ENCODE data around the gene LRTM1. TPM values are rescaled to one million over a fixed set of nuclear protein-coding genes. Genes with fewer than 3 reads are reported as not detected.
A peak's percentile ranks its signal among the peaks of the same experiment; 100 is the strongest.

LRTM1 gene
- total RNA-seq, 1 experiment from 2014 or later = not detected

- ChIA-PET POLR2A (no interaction called here), CTCF (interaction anchor here (0.5 to 1.2 kb wide), 3 partner anchors 20 to 568 kb away, joined by 3 read pairs; no protein-coding TSS in a partner anchor)
- intact Hi-C loops (cut with micrococcal nuclease) = no loop called here
- TF ChIP-seq, protein P1, sequence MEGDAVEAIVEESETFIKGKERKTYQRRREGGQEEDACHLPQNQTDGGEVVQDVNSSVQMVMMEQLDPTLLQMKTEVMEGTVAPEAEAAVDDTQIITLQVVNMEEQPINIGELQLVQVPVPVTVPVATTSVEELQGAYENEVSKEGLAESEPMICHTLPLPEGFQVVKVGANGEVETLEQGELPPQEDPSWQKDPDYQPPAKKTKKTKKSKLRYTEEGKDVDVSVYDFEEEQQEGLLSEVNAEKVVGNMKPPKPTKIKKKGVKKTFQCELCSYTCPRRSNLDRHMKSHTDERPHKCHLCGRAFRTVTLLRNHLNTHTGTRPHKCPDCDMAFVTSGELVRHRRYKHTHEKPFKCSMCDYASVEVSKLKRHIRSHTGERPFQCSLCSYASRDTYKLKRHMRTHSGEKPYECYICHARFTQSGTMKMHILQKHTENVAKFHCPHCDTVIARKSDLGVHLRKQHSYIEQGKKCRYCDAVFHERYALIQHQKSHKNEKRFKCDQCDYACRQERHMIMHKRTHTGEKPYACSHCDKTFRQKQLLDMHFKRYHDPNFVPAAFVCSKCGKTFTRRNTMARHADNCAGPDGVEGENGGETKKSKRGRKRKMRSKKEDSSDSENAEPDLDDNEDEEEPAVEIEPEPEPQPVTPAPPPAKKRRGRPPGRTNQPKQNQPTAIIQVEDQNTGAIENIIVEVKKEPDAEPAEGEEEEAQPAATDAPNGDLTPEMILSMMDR (IDR thresholded peaks at IDR 0.05; ENCODE audit: unreplicated experiment) = no peak
- Mint-ChIP-seq H3K27ac (ENCODE audit: low read depth, unreplicated experiment) (no peak overlapping the region), H3K36me3 (ENCODE audit: insufficient read depth, unreplicated experiment) (peaks cover 11% of the 10 kb centered on the region), H3K4me1 (ENCODE audit: insufficient read depth, unreplicated experiment) (no peaks in the 10 kb centered on the region), H3K9me3 (ENCODE audit: unreplicated experiment) (peaks cover 10% of the 10 kb centered on the region), H3K4me3 (ENCODE audit: unreplicated experiment) (no peak overlapping the region), H3K27me3 (ENCODE audit: insufficient read depth, unreplicated experiment) (no peaks in the 10 kb centered on the region)
- no peak for DNase-seq (ENCODE audit: unreplicated experiment)
- no TSS peak for BruUV-seq (replicated peaks)
Observed at GRCh38 chr3:54918516-54918915, 9.3 kb downstream of the LRTM1 start.

DNA sequence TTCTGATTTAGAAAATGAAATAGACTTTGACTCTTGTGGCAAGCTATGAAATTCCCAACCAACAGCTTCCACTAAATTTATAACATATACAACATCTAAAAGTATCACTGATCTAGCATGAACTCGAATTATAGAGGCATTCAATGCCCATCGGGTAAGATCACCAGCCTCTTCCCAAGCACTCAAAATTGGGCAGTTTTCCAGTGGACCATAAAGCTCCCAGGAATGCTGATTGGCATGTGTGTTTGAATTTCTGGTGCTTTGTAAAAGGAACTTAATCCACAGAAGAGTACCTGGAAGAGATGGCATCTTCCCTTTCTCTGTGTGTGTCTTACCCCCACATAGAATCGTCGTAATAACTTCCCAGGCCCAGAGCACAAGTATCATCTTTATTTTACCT, 10.0 kb downstream of the LRTM1 start:
- no peak overlapping the region for H3K4me3 Mint-ChIP-seq (ENCODE audit: unreplicated experiment)
- no TSS peak for BruUV-seq (replicated peaks)
- DNase-seq (ENCODE audit: unreplicated experiment) = peak; percentile 16
- peaks cover 4% of the 10 kb centered on the region for H3K9me3 Mint-ChIP-seq (ENCODE audit: unreplicated experiment)
- H3K36me3 Mint-ChIP-seq (ENCODE audit: insufficient read depth, unreplicated experiment) = peaks cover 11% of the 10 kb centered on the region
- CTCF ChIA-PET = interaction anchor here (0.6 to 1.2 kb wide), 4 partner anchors 9 to 1514 kb away, joined by 3 read pairs; no protein-coding TSS in a partner anchor
- H3K4me1 Mint-ChIP-seq (ENCODE audit: insufficient read depth, unreplicated experiment) = no peaks in the 10 kb centered on the region
- H3K27me3 Mint-ChIP-seq (ENCODE audit: insufficient read depth, unreplicated experiment) = no peaks in the 10 kb centered on the region
- H3K27ac Mint-ChIP-seq (ENCODE audit: low read depth, unreplicated experiment) = no peak overlapping the region
- intact Hi-C loops (cut with micrococcal nuclease) = no loop called here
- TF ChIP-seq, protein P1 (IDR thresholded peaks at IDR 0.05; ENCODE audit: unreplicated experiment) = no peak
- POLR2A ChIA-PET = interaction anchor here (0.5 to 1.2 kb wide), 3 partner anchors 16 to 507 kb away, joined by 3 to 5 read pairs (median 4); no protein-coding TSS in a partner anchor

- intact Hi-C loops (cut with micrococcal nuclease) = no loop called here
- BruUV-seq (replicated peaks) = no TSS peak
- DNase-seq (ENCODE audit: unreplicated experiment) = no peak
- ChIA-PET POLR2A (interaction anchor here (0.5 to 1.2 kb wide), 3 partner anchors 26 to 508 kb away, joined by 3 to 5 read pairs (median 3); no protein-coding TSS in a partner anchor), CTCF (interaction anchor here (0.6 to 1.2 kb wide), 4 partner anchors 10 to 1160 kb away, joined by 3 to 4 read pairs (median 3); no protein-coding TSS in a partner anchor)
- H3K27me3 Mint-ChIP-seq (ENCODE audit: insufficient read depth, unreplicated experiment) = no peaks in the 10 kb centered on the region
- TF ChIP-seq, protein P1 (IDR thresholded peaks at IDR 0.05; ENCODE audit: unreplicated experiment) = no peak
- peaks cover 6% of the 10 kb centered on the region for H3K36me3 Mint-ChIP-seq (ENCODE audit: insufficient read depth, unreplicated experiment)
- no peak overlapping the region for H3K27ac Mint-ChIP-seq (ENCODE audit: low read depth, unreplicated experiment)
- H3K4me1 Mint-ChIP-seq (ENCODE audit: insufficient read depth, unreplicated experiment) = no peaks in the 10 kb centered on the region
- H3K9me3 Mint-ChIP-seq (ENCODE audit: unreplicated experiment) = peaks cover 7% of the 10 kb centered on the region
- no peak overlapping the region for H3K4me3 Mint-ChIP-seq (ENCODE audit: unreplicated experiment)
Observed at GRCh38 chr3:54917174-54917573, 10.7 kb downstream of the LRTM1 start.

DNA sequence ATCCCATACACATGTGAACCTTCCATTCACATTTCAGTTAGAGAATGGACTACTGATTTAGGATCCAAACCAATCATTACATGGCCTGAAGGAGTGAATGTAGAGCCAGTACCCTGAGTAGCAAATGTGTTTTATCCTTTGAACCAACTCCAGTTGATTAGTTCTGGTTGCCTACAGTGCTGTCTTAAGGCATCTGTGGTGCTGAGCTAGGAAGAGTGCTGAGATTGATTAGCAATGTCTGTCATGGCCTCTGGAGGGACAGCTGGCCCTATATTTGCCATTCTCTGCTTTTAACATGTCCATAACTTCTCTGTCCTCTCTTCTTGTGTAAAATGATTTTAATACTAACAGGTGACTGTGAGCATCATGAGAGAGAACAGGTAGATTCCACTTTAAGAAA, 11.1 kb downstream of the LRTM1 start:
- no peak for DNase-seq (ENCODE audit: unreplicated experiment)
- no peaks in the 10 kb centered on the region for H3K27me3 Mint-ChIP-seq (ENCODE audit: insufficient read depth, unreplicated experiment)
- POLR2A ChIA-PET = interaction anchor here (0.7 to 1.2 kb wide), 3 partner anchors 26 to 125 kb away, joined by 3 to 5 read pairs (median 3); no protein-coding TSS in a partner anchor
- H3K4me3 Mint-ChIP-seq (ENCODE audit: unreplicated experiment) = no peak overlapping the region
- no peak overlapping the region for H3K27ac Mint-ChIP-seq (ENCODE audit: low read depth, unreplicated experiment)
- TF ChIP-seq, protein P1 (IDR thresholded peaks at IDR 0.05; ENCODE audit: unreplicated experiment) = no peak
- no peaks in the 10 kb centered on the region for H3K4me1 Mint-ChIP-seq (ENCODE audit: insufficient read depth, unreplicated experiment)
- no TSS peak for BruUV-seq (replicated peaks)
- intact Hi-C loops (cut with micrococcal nuclease) = no loop called here
- peaks cover 8% of the 10 kb centered on the region for H3K9me3 Mint-ChIP-seq (ENCODE audit: unreplicated experiment)
- H3K36me3 Mint-ChIP-seq (ENCODE audit: insufficient read depth, unreplicated experiment) = peaks cover 6% of the 10 kb centered on the region
- CTCF ChIA-PET = interaction anchor here (0.6 to 1.2 kb wide), 4 partner anchors 10 to 1160 kb away, joined by 3 to 4 read pairs (median 3); no protein-coding TSS in a partner anchor

Measured in MCF 10A (cell line).